ENCODE data around the gene BRME1. TPM values are rescaled to one million over a fixed set of nuclear protein-coding genes. Genes with fewer than 3 reads are reported as not detected.
A peak's percentile ranks its signal among the peaks of the same experiment; 100 is the strongest.
"Not testable (repeated sequence)": the region's sequence is repeated elsewhere in the genome, so short reads cannot be mapped to it uniquely, and the experiment has no call there.

The BRME1 gene
- total RNA-seq, 5 donors from 2014 or later (not counting 1 experiment from before 2014, with no cell fraction given): 1.3 to 3.6 (median 1.7) TPM

DNA sequence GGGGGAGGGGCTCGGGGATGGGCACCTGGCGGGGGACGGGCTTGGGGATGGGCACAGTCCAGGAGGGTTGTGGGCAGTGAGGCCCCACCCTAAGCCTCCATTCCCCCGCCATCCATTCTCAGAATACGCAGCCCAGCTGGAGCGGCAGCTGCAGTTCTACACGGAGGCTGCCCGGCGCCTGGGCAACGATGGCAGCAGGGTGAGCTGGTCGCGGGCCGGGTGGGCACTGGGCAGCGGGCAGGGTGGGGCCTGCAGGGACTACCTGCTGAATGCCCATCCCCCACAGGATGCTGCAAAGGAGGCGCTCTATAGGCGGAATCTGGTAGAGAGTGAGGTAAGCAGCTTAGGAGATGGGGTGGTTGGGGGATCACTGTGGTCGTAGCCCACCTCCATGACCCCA lies 24.0 kb upstream of the BRME1 start:
- no peak for DNase-seq
- ATAC-seq (replicated peaks in 1 of 4): no peak
- POLR2A ChIA-PET: no interaction called here
- Histone ChIP-seq H3K27ac (ENCODE audit: low read length) (no peak overlapping the region), H3K27me3 (replicated peaks in 1 of 2; ENCODE audit: control insufficient read depth in 2 of 2, extremely low read depth in 1 of 2, insufficient read depth in 2 of 2, low read length in 1 of 2) (peaks cover 0 to 4% of the 10 kb centered on the region in 2 experiments), H3K36me3 (ENCODE audit: control insufficient read depth in 2 of 2, extremely low read depth in 1 of 2, insufficient read depth in 1 of 2, low read length in 1 of 2) (peaks cover 0 to 18% of the 10 kb centered on the region in 2 donors), H3K4me1 (ENCODE audit: control insufficient read depth in 1 of 2, extremely low read depth in 1 of 2, insufficient read depth in 2 of 2, low read length in 2 of 2) (peaks cover 0 to 5% of the 10 kb centered on the region in 2 experiments), H3K9me3 (no peaks in the 10 kb centered on the region), H3K4me3 (ENCODE audit: control insufficient read depth in 1 of 2, extremely low read depth in 1 of 2, low read length in 1 of 2) (no peak overlapping the region)
- H3K4me1 Mint-ChIP-seq: peaks cover 3 to 23% (median 16%) of the 10 kb centered on the region in 3 donors
- H3K27ac Mint-ChIP-seq: no peak overlapping the region
- CTCF ChIA-PET: no interaction called here
- H3K9me3 Mint-ChIP-seq: no peaks in the 10 kb centered on the region
- H3K36me3 Mint-ChIP-seq: peaks cover 16% of the 10 kb centered on the region
- 85% methylated on average over 8 of the region's 17 CpGs for WGBS (ENCODE audit: insufficient coverage)
- peaks cover 0 to 7% of the 10 kb centered on the region in 2 donors for H3K27me3 Mint-ChIP-seq
- H3K4me3 Mint-ChIP-seq: no peak overlapping the region

DNA sequence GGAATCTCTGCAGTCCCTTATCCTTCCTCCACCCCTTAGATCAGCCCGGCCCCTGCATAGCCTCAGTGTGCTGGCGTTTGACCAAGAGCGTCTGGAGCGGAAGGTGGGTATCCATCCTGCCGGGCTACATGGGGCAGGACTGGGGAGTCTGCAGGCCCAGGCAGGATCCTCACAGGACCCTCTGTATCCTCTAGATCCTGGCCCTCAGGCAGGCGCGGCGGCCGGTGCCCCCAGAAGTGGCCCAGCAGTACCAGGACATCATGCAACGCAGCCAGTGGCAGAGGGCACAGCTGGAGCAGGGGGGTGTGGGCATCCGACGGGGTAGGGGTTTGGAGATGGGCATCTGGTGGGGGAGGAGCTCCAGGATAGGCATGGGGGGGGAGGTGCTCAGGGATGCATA lies 23.4 kb upstream of the BRME1 start:
- H3K9me3 ChIP-seq: no peaks in the 10 kb centered on the region
- Mint-ChIP-seq H3K36me3 (peaks cover 20% of the 10 kb centered on the region), H3K4me3 (no peak overlapping the region), H3K27me3 (peaks cover 0 to 3% of the 10 kb centered on the region in 2 donors), H3K27ac (no peak overlapping the region), H3K9me3 (no peaks in the 10 kb centered on the region), H3K4me1 (peaks cover 3 to 19% (median 16%) of the 10 kb centered on the region in 3 donors)
- 98% methylated on average over 12 of the region's 12 CpGs for WGBS (ENCODE audit: insufficient coverage)
- peaks cover 0 to 4% of the 10 kb centered on the region in 2 experiments for H3K27me3 ChIP-seq (replicated peaks in 1 of 2; ENCODE audit: control insufficient read depth in 2 of 2, extremely low read depth in 1 of 2, insufficient read depth in 2 of 2, low read length in 1 of 2)
- ChIA-PET CTCF (no interaction called here), POLR2A (no interaction called here)
- ATAC-seq (replicated peaks in 1 of 4): no peak
- DNase-seq: no peak
- no peak overlapping the region for H3K4me3 ChIP-seq (ENCODE audit: control insufficient read depth in 1 of 2, extremely low read depth in 1 of 2, low read length in 1 of 2)
- H3K36me3 ChIP-seq (ENCODE audit: control insufficient read depth in 2 of 2, extremely low read depth in 1 of 2, insufficient read depth in 1 of 2, low read length in 1 of 2): peaks cover 0 to 19% of the 10 kb centered on the region in 2 donors
- H3K27ac ChIP-seq (ENCODE audit: low read length): no peak overlapping the region
- peaks cover 0 to 5% of the 10 kb centered on the region in 2 experiments for H3K4me1 ChIP-seq (ENCODE audit: control insufficient read depth in 1 of 2, extremely low read depth in 1 of 2, insufficient read depth in 2 of 2, low read length in 2 of 2)

DNA sequence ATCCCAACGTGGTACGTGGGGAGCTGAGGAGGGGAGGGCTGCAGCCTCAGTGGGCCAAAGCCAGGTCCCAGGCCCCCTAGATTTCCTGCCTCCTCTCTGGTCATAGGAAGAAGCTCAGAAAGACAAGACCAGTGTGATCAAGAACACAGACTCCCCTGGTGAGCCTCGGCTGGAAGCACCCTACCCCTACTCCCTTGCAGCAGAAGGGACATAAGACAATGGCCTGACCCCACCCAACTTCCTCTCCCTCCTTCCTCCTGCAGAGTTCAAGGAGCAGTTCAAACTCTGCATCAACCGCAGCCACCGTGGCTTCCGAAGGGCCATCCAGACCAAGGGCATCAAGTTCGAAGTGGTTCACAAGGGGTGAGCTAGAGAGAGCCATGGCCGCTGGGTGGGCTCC lies 20.8 kb upstream of the BRME1 start:
- peaks cover 36% of the 10 kb centered on the region for H3K36me3 Mint-ChIP-seq
- H3K4me3 ChIP-seq (ENCODE audit: control insufficient read depth in 1 of 2, extremely low read depth in 1 of 2, low read length in 1 of 2): no peak overlapping the region
- H3K27me3 Mint-ChIP-seq: no peaks in the 10 kb centered on the region
- peaks cover 3 to 27% of the 10 kb centered on the region in 2 donors for H3K36me3 ChIP-seq (ENCODE audit: control insufficient read depth in 2 of 2, extremely low read depth in 1 of 2, insufficient read depth in 1 of 2, low read length in 1 of 2)
- no peak for DNase-seq
- peaks cover 3 to 14% (median 5%) of the 10 kb centered on the region in 3 donors for H3K4me1 Mint-ChIP-seq
- H3K4me1 ChIP-seq (ENCODE audit: control insufficient read depth in 1 of 2, extremely low read depth in 1 of 2, insufficient read depth in 2 of 2, low read length in 2 of 2): peaks cover 0 to 5% of the 10 kb centered on the region in 2 experiments
- H3K4me3 Mint-ChIP-seq: no peak overlapping the region
- no peaks in the 10 kb centered on the region for H3K9me3 ChIP-seq
- CTCF ChIA-PET: no interaction called here
- H3K27ac ChIP-seq (ENCODE audit: low read length): no peak overlapping the region
- POLR2A ChIA-PET: interaction anchor here in 1 of 2 donors (0.6 kb wide), 1 partner anchor 91 kb away, joined by 3 read pairs; no protein-coding TSS in a partner anchor
- peak overlapping the region in 1 of 2 donors; percentile 11 for H3K27ac Mint-ChIP-seq
- H3K27me3 ChIP-seq (replicated peaks in 1 of 2; ENCODE audit: control insufficient read depth in 2 of 2, extremely low read depth in 1 of 2, insufficient read depth in 2 of 2, low read length in 1 of 2): no peaks in the 10 kb centered on the region
- 83% methylated on average over 1 of the region's 8 CpGs for WGBS (ENCODE audit: insufficient coverage)
- H3K9me3 Mint-ChIP-seq: no peaks in the 10 kb centered on the region
- ATAC-seq (replicated peaks in 1 of 4): no peak

DNA sequence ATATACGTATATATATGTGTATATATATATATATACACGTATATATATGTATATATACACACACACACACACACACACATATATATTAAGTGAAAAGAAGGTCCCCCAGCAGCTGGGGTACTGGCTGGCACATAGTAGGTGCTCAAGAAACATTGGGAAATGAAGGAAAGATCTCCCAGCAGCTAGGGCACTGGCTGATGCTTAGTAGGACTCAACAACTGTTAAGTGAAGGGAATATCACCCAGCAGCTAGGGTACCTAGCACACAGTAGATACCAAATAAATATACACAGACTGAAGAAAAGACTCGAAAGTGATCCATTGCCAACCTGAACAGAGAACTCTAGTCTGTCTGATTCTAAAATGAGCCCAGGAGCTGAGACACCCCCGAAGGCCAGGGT lies 20.1 kb upstream of the BRME1 start:
- peaks cover 3 to 33% of the 10 kb centered on the region in 2 donors for H3K36me3 ChIP-seq (ENCODE audit: control insufficient read depth in 2 of 2, extremely low read depth in 1 of 2, insufficient read depth in 1 of 2, low read length in 1 of 2)
- POLR2A ChIA-PET: interaction anchor here in 1 of 2 donors (0.6 kb wide), 1 partner anchor 92 kb away, joined by 3 read pairs; no protein-coding TSS in a partner anchor
- no peak overlapping the region for H3K27ac Mint-ChIP-seq

DNA sequence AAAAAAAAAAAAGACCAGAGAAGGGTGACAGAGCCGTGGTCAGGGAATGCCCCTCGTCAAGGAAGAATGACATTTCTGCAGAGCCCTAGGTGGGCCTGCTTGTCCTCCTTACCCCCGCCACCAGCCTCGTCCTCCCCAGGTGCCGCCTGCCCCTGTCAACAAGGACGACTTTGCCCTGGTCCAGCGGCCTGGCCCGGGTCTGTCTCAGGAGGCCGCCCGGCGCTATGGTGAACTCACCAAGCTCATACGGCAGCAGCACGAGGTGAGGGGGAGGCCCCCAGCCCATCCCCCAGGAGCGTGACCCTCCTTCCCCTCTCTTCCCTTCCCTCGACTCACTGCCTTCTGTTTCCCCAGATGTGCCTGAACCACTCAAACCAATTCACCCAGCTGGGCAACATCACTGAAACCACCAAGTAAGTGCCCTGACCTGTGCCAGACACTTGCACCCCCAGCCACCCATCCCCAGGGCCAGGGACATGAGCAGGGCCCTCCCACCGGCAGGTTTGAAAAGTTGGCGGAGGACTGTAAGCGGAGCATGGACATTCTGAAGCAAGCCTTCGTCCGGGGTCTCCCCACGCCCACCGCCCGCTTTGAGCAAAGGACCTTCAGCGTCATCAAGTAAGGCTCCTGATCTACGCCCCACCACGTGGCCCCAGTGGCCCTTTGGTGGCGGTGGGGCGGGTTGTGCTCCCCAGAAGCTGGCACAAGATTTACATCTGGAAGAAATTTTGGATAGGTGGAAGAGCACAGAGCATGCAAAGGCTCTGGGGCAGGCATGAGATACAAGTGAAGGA lies 17.5 kb upstream of the BRME1 start:
- Mint-ChIP-seq H3K27me3 (no peaks in the 10 kb centered on the region), H3K9me3 (peaks cover 0 to 3% (median 3%) of the 10 kb centered on the region in 3 donors), H3K4me3 (no peak overlapping the region), H3K4me1 (peaks cover 3 to 14% (median 5%) of the 10 kb centered on the region in 3 donors), H3K27ac (no peak overlapping the region), H3K36me3 (peaks cover 54% of the 10 kb centered on the region)
- H3K36me3 ChIP-seq (ENCODE audit: control insufficient read depth in 2 of 2, extremely low read depth in 1 of 2, insufficient read depth in 1 of 2, low read length in 1 of 2): peaks cover 6 to 46% of the 10 kb centered on the region in 2 donors
- no peak overlapping the region for H3K27ac ChIP-seq (ENCODE audit: low read length)
- ATAC-seq (replicated peaks in 1 of 4) (no peak), DNase-seq (no peak)
- H3K9me3 ChIP-seq: no peaks in the 10 kb centered on the region
- no peaks in the 10 kb centered on the region for H3K27me3 ChIP-seq (replicated peaks in 1 of 2; ENCODE audit: control insufficient read depth in 2 of 2, extremely low read depth in 1 of 2, insufficient read depth in 2 of 2, low read length in 1 of 2)
- CTCF ChIA-PET: no interaction called here
- POLR2A ChIA-PET: no interaction called here
- H3K4me1 ChIP-seq (ENCODE audit: control insufficient read depth in 1 of 2, extremely low read depth in 1 of 2, insufficient read depth in 2 of 2, low read length in 2 of 2): peaks cover 0 to 5% of the 10 kb centered on the region in 2 experiments
- H3K4me3 ChIP-seq (ENCODE audit: control insufficient read depth in 1 of 2, extremely low read depth in 1 of 2, low read length in 1 of 2): no peak overlapping the region
- WGBS (ENCODE audit: insufficient coverage): 98% methylated on average over 26 of the region's 28 CpGs

More for the DNA sequence above, 20.1 kb upstream of the BRME1 start:
- no peak overlapping the region for H3K27ac ChIP-seq (ENCODE audit: low read length)
- no peak overlapping the region for H3K4me3 Mint-ChIP-seq
- no peaks in the 10 kb centered on the region for H3K27me3 Mint-ChIP-seq
- CTCF ChIA-PET: no interaction called here
- H3K27me3 ChIP-seq (replicated peaks in 1 of 2; ENCODE audit: control insufficient read depth in 2 of 2, extremely low read depth in 1 of 2, insufficient read depth in 2 of 2, low read length in 1 of 2): no peaks in the 10 kb centered on the region
- ATAC-seq (replicated peaks in 1 of 4) (no peak), DNase-seq (no peak)
- no peak overlapping the region for H3K4me3 ChIP-seq (ENCODE audit: control insufficient read depth in 1 of 2, extremely low read depth in 1 of 2, low read length in 1 of 2)
- H3K4me1 Mint-ChIP-seq: peaks cover 3 to 14% (median 5%) of the 10 kb centered on the region in 3 donors
- H3K36me3 Mint-ChIP-seq: peaks cover 43% of the 10 kb centered on the region
- H3K9me3 ChIP-seq: no peaks in the 10 kb centered on the region
- peaks cover 0 to 5% of the 10 kb centered on the region in 2 experiments for H3K4me1 ChIP-seq (ENCODE audit: control insufficient read depth in 1 of 2, extremely low read depth in 1 of 2, insufficient read depth in 2 of 2, low read length in 2 of 2)
- WGBS (ENCODE audit: insufficient coverage): 100% methylated on average over 1 of the region's 4 CpGs
- peaks cover 0 to 2% (median 2%) of the 10 kb centered on the region in 3 donors for H3K9me3 Mint-ChIP-seq

DNA sequence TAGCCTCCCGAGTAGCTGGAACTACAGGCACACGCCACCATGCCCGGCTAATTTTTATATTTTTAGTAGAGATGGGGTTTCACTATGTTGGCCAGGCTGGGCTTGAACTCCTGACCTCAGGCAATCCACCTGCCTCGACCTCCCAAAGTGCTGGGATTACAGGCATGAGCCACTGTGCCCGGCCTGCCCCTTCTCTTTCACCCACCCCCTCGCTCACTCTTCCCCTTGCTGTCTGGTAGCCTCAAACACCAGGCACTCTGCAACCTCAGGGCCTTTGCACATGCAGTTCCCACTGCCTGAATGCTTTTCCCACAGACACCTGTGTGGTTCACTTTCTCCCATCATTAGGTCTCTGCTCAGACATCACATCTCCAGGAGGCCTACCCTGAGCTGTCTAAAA lies 16.2 kb upstream of the BRME1 start:
- H3K27me3 Mint-ChIP-seq; H3K4me3 Mint-ChIP-seq; H3K4me3 ChIP-seq (ENCODE audit: control insufficient read depth in 1 of 2, extremely low read depth in 1 of 2, low read length in 1 of 2); DNase-seq; H3K9me3 Mint-ChIP-seq; H3K27ac Mint-ChIP-seq; H3K27ac ChIP-seq (ENCODE audit: low read length); H3K4me1 ChIP-seq (ENCODE audit: control insufficient read depth in 1 of 2, extremely low read depth in 1 of 2, insufficient read depth in 2 of 2, low read length in 2 of 2); H3K9me3 ChIP-seq; ATAC-seq (replicated peaks in 1 of 4); H3K27me3 ChIP-seq (replicated peaks in 1 of 2; ENCODE audit: control insufficient read depth in 2 of 2, extremely low read depth in 1 of 2, insufficient read depth in 2 of 2, low read length in 1 of 2); POLR2A ChIA-PET; CTCF ChIA-PET: not testable (repeated sequence)
- Mint-ChIP-seq H3K36me3 (peaks cover 51% of the 10 kb centered on the region), H3K4me1 (peaks cover 3 to 12% (median 5%) of the 10 kb centered on the region in 3 donors)
- 90% methylated on average over 3 of the region's 6 CpGs for WGBS (ENCODE audit: insufficient coverage)
- peaks cover 6 to 41% of the 10 kb centered on the region in 2 donors for H3K36me3 ChIP-seq (ENCODE audit: control insufficient read depth in 2 of 2, extremely low read depth in 1 of 2, insufficient read depth in 1 of 2, low read length in 1 of 2)
